Measurements from ENCODE around the gene RALGAPB. TPM values are rescaled to one million over a fixed set of nuclear protein-coding genes. Genes with fewer than 3 reads are reported as not detected.

RALGAPB gene
- total RNA-seq, 2 experiments from 2014 or later: 30.4 to 31.9 TPM

DNA sequence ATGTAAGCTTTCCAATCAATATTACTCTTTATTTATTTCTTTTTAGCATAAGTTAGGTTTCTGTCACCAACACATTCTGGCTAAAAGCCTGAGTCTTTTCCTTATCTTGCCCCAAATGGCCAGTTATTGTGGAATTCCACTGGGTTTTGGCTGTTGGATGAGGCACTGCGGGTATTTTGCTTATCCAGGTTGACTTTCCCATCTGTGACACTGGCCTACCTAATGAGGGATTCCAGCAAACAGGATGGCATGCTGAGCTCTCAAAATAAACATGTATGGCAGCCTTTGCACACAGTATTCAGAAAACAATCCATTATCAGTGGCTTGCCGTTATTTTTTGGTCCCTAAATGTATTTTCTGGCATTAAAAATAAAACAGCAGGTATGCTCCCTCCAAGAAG is 6.5 kb upstream of the RALGAPB start:
- no peak overlapping the region for H3K4me3 ChIP-seq (ENCODE audit: low read length)
- no peak for DNase-seq
- Mint-ChIP-seq H3K4me1 (ENCODE audit: low read depth) (no peaks in the 10 kb centered on the region), H3K27me3 (no peaks in the 10 kb centered on the region), H3K36me3 (ENCODE audit: low read depth) (no peaks in the 10 kb centered on the region), H3K27ac (no peak overlapping the region), H3K9me3 (no peaks in the 10 kb centered on the region), H3K4me3 (no peak overlapping the region)
- no peaks in the 10 kb centered on the region for H3K36me3 ChIP-seq (ENCODE audit: insufficient read depth, low read length)
- TF ChIP-seq, protein P1, sequence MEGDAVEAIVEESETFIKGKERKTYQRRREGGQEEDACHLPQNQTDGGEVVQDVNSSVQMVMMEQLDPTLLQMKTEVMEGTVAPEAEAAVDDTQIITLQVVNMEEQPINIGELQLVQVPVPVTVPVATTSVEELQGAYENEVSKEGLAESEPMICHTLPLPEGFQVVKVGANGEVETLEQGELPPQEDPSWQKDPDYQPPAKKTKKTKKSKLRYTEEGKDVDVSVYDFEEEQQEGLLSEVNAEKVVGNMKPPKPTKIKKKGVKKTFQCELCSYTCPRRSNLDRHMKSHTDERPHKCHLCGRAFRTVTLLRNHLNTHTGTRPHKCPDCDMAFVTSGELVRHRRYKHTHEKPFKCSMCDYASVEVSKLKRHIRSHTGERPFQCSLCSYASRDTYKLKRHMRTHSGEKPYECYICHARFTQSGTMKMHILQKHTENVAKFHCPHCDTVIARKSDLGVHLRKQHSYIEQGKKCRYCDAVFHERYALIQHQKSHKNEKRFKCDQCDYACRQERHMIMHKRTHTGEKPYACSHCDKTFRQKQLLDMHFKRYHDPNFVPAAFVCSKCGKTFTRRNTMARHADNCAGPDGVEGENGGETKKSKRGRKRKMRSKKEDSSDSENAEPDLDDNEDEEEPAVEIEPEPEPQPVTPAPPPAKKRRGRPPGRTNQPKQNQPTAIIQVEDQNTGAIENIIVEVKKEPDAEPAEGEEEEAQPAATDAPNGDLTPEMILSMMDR (IDR thresholded peaks at IDR 0.05): no peak
- POLR2A ChIA-PET: no interaction called here
- no peak overlapping the region for H3K27ac ChIP-seq (ENCODE audit: low read depth in 1 of 2, low read length in 2 of 2)
- no peak for ATAC-seq (ENCODE audit: poor library complexity)
- intact Hi-C loops (cut with DNase I, micrococcal nuclease): no loop called here
- CTCF ChIA-PET: no interaction called here
- H3K27me3 ChIP-seq (ENCODE audit: control insufficient read depth in 1 of 2, insufficient read depth in 2 of 2, low read length in 2 of 2): peaks cover 0 to 3% of the 10 kb centered on the region in 2 experiments
- peaks cover 0 to 4% of the 10 kb centered on the region in 2 experiments for H3K9me3 ChIP-seq (ENCODE audit: control insufficient read depth in 1 of 2, insufficient read depth in 1 of 2, low read length in 2 of 2)
- H3K4me1 ChIP-seq (ENCODE audit: insufficient read depth, low read length): no peaks in the 10 kb centered on the region

DNA sequence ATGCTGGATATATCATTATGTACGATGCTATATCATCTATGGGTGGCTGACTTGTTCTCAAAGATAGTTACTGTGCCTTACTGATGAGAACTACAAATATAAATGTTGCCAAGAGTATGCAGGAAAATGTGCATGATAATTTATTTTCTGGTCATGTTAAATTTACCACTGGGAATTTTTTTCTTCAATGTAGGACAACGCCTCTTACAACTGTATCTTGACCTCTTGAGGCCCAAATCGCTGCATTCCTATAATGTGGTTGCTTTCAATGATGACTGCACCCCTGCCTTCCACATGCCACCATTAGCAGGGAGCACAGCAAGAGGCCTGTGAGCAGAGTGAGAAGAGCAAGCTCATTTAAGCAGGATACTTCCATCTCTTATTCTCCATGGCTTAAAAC is 5.7 kb upstream of the RALGAPB start:
- Mint-ChIP-seq H3K36me3 (ENCODE audit: low read depth) (no peaks in the 10 kb centered on the region), H3K9me3 (no peaks in the 10 kb centered on the region), H3K4me1 (ENCODE audit: low read depth) (peaks cover 4% of the 10 kb centered on the region), H3K27me3 (no peaks in the 10 kb centered on the region), H3K27ac (no peak overlapping the region), H3K4me3 (no peak overlapping the region)
- peaks cover 0 to 3% of the 10 kb centered on the region in 2 experiments for H3K27me3 ChIP-seq (ENCODE audit: control insufficient read depth in 1 of 2, insufficient read depth in 2 of 2, low read length in 2 of 2)
- peaks cover 3% of the 10 kb centered on the region for H3K4me1 ChIP-seq (ENCODE audit: insufficient read depth, low read length)
- no peak overlapping the region for H3K4me3 ChIP-seq (ENCODE audit: low read length)
- POLR2A ChIA-PET: no interaction called here
- TF ChIP-seq, protein P1 (IDR thresholded peaks at IDR 0.05): no peak
- H3K36me3 ChIP-seq (ENCODE audit: insufficient read depth, low read length): no peaks in the 10 kb centered on the region
- CTCF ChIA-PET: interaction anchor here (1.3 to 2.1 kb wide), 2 partner anchors 21 to 32 kb away, joined by 4 to 5 read pairs; partner anchors contain the start of gene SNHG17
- no peak overlapping the region for H3K27ac ChIP-seq (ENCODE audit: low read depth in 1 of 2, low read length in 2 of 2)
- DNase-seq (no peak), ATAC-seq (ENCODE audit: poor library complexity) (no peak)
- H3K9me3 ChIP-seq (ENCODE audit: control insufficient read depth in 1 of 2, insufficient read depth in 1 of 2, low read length in 2 of 2): peaks cover 0 to 4% of the 10 kb centered on the region in 2 experiments
- intact Hi-C loops (cut with DNase I, micrococcal nuclease): no loop called here

DNA sequence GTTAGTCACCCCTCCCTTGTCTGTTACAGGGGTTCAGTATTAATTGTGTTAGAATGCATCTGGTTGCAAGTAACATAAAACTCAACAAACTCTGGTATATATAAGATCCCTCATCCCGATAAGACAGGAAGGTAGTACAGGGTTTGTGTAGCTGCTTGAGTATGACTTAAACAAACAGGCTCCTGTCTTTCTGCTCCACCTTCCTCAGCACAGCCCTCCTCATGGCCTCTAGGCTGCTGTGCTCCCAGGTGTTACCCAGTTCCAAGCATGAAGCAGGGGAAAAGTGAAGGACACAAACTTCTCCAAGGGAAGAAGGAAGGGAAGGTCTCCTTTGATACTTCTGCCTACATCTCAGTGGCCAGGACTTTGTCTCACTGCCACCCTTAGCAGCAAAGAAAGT is 1.4 kb upstream of the RALGAPB start:
- Histone ChIP-seq H3K27me3 (ENCODE audit: control insufficient read depth in 1 of 2, insufficient read depth in 2 of 2, low read length in 2 of 2) (peaks cover 0 to 3% of the 10 kb centered on the region in 2 experiments), H3K4me1 (ENCODE audit: insufficient read depth, low read length) (peaks cover 23% of the 10 kb centered on the region), H3K36me3 (ENCODE audit: insufficient read depth, low read length) (no peaks in the 10 kb centered on the region), H3K4me3 (ENCODE audit: low read length) (no peak overlapping the region), H3K9me3 (ENCODE audit: control insufficient read depth in 1 of 2, insufficient read depth in 1 of 2, low read length in 2 of 2) (no peaks in the 10 kb centered on the region), H3K27ac (ENCODE audit: low read depth in 1 of 2, low read length in 2 of 2) (no peak overlapping the region)
- TF ChIP-seq, protein P1 (IDR thresholded peaks at IDR 0.05): no peak
- no peaks in the 10 kb centered on the region for H3K9me3 Mint-ChIP-seq
- H3K27ac Mint-ChIP-seq: peak overlapping the region; percentile 88
- peaks cover 43% of the 10 kb centered on the region for H3K4me1 Mint-ChIP-seq (ENCODE audit: low read depth)
- ChIA-PET POLR2A (interaction anchor here (4.0 kb wide), 1 partner anchor 36 kb away, joined by 56 read pairs; the partner anchor contains the start of gene SNHG17), CTCF (interaction anchor here (3.4 to 5.4 kb wide), 2 partner anchors 24 to 36 kb away, joined by 32 to 52 read pairs; partner anchors contain the start of gene SNHG17)
- no peaks in the 10 kb centered on the region for H3K27me3 Mint-ChIP-seq
- H3K36me3 Mint-ChIP-seq (ENCODE audit: low read depth): peaks cover 19% of the 10 kb centered on the region
- intact Hi-C loops (cut with DNase I, micrococcal nuclease): loop anchor here (5.0 to 10.0 kb wide), 5 partner anchors 276 to 1294 kb away; partner anchors contain the start of genes ACTR5 (in 1 of the 2), CTNNBL1 (in 1 of the 2), DHX35 (in 1 of the 2) and MROH8 (in 1 of the 2)
- DNase-seq (no peak), ATAC-seq (ENCODE audit: poor library complexity) (no peak)
- peak overlapping the region; percentile 89 for H3K4me3 Mint-ChIP-seq

Measured in CD4-positive, alpha-beta T cell (primary cell).